Activated T-cell treated with anti-CD3 and anti-CD28 coated beads, Interleukin-2, amount 50 U/mL, for 48 hours (primary cell): ENCODE measurements around the gene KCNT1.
"Not testable (repeated sequence)": the region's sequence is repeated elsewhere in the genome, so short reads cannot be mapped to it uniquely, and the experiment has no call there.

Source experiments
- DNase-seq, 2 experiments: peaks; one replicate each; pipeline ENCODE4 v3.0.0-alpha.2; 2020

KCNT1 gene

GRCh38 chr9:135701959-135702721 is at the start of gene KCNT1:
Gene KCNT1 (plus strand): TSS chr9:135702185. CDS start chr9:135702259, 74 bp downstream.
- DNase-seq: peak; percentile 73 to 75

- DNase-seq: no peak
Measured at GRCh38 chr9:135655317-135655716, 46.7 kb upstream of the KCNT1 start.

GRCh38 chr9:135657416-135657815 is 44.6 kb upstream of the KCNT1 start:
- no peak for DNase-seq

GRCh38 chr9:135659252-135659651 is 42.7 kb upstream of the KCNT1 start:
- DNase-seq: no peak

- no peak for DNase-seq
Measured at GRCh38 chr9:135660407-135660806, 41.6 kb upstream of the KCNT1 start.

GRCh38 chr9:135661816-135662560 is 40.0 kb upstream of the KCNT1 start:
- no peak for DNase-seq

GRCh38 chr9:135662758-135663450 is 39.1 kb upstream of the KCNT1 start, which contains the start of gene LCN9:
Gene LCN9 (plus strand): TSS chr9:135663309. CDS start chr9:135663322, 13 bp downstream.
- DNase-seq: no peak

- no peak for DNase-seq
Measured at GRCh38 chr9:135663451-135663770, 38.6 kb upstream of the KCNT1 start.

- no peak for DNase-seq
Measured at GRCh38 chr9:135663857-135664256, 38.1 kb upstream of the KCNT1 start.

- no peak for DNase-seq
Measured at GRCh38 chr9:135664266-135664665, 37.7 kb upstream of the KCNT1 start.

GRCh38 chr9:135664801-135665794 is 36.9 kb upstream of the KCNT1 start:
- no peak for DNase-seq

- DNase-seq: no peak
Measured at GRCh38 chr9:135665795-135666189, 36.2 kb upstream of the KCNT1 start.

GRCh38 chr9:135666534-135667462 is 35.2 kb upstream of the KCNT1 start:
- DNase-seq: no peak

GRCh38 chr9:135667463-135668001 is 34.5 kb upstream of the KCNT1 start:
- no peak for DNase-seq

- not testable (repeated sequence) for DNase-seq
Measured at GRCh38 chr9:135669018-135669417, 33.0 kb upstream of the KCNT1 start.

GRCh38 chr9:135669616-135670285 is 32.2 kb upstream of the KCNT1 start:
- DNase-seq: no peak

GRCh38 chr9:135670721-135671590 is 31.0 kb upstream of the KCNT1 start:
- no peak for DNase-seq

GRCh38 chr9:135671591-135672041 is 30.4 kb upstream of the KCNT1 start:
- no peak for DNase-seq

- not testable (repeated sequence) for DNase-seq
Measured at GRCh38 chr9:135672786-135673185, 29.2 kb upstream of the KCNT1 start.
